Right ventricle myocardium inferior (tissue), 1 donor: ENCODE results near the gene KRTAP13-2. TPM values are rescaled to one million over a fixed set of nuclear protein-coding genes. Genes with fewer than 3 reads are reported as not detected.

Experiments
- ATAC-seq: fragments of 200-7000 bp; cut with Tn5 transposase; one replicate; pipeline ENCODE4 v1.9.1; 2020; ENCODE audit warnings: mild to moderate bottlenecking, moderate library complexity
- DNase-seq: peaks from one replicate; pipeline ENCODE4 v3.0.0; 2021; ENCODE audit errors: missing footprints
- intact Hi-C: fragments of 100-400 bp; cut with DNase I; formaldehyde crosslinking; loops from one replicate; pipeline ENCODE4 v1.11.0; 2022
- microRNA-seq: library from miRNA; unstranded; fragments of <30 nt; microRNA quantifications from one replicate; pipeline ENCODE4 v1.2.0, GENCODE V29; 2020
- total RNA-seq: library from RNA; stranded (reverse); fragmentation: NEBNext Ultra II Directional; extraction: Animal tissue kit (Norgen Biotek cat#: 25700); gene quantifications from one replicate; pipeline ENCODE4 v1.2.1, GENCODE V29; 2021
- donor health status: DM: no; HTN: yes; CAD: no; lungs with severe emphysema.

KRTAP13-2 gene
- total RNA-seq, 1 donor from 2014 or later: not detected

DNA sequence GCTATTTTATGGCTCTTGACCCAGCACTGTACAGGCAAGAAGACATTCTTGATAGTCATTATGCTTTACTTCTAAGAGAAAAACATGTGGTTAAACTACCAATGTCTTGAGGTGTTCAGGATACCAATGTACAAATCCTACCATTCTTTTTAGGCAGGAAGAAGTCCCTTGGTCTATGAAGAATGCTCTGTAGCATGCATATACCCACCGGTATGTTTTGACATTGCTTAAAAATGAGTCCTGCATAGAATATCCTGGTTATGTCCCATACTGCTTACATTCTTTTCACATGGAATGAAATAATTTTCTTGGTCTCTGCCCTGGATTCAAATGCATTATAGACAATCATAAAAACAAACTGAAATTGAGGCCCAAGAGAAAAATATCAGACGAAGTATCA is 39.4 kb downstream of the KRTAP13-2 start:
- no peak for DNase-seq
- ATAC-seq: no peak
- intact Hi-C loops: no loop called here

- DNase-seq (no peak), ATAC-seq (no peak)
- intact Hi-C loops: no loop called here
Measured at GRCh38 chr21:30329203-30329875, 42.7 kb downstream of the KRTAP13-2 start.

- intact Hi-C loops: no loop called here
Measured at GRCh38 chr21:30326390-30326789, 45.7 kb downstream of the KRTAP13-2 start.

More at GRCh38 chr21:30326390-30326789, 45.7 kb downstream of the KRTAP13-2 start:
- no peak for DNase-seq
- ATAC-seq: no peak

Small RNA genes within 50 kb of the gene (microRNA-seq; reads per million reads assigned to microRNA genes)
- gene MIR4327: not detected

Other genes starting within 250 kb of the KRTAP13-2 start
- gene CLDN17, start 205.5 kb downstream of the KRTAP13-2 start, total RNA-seq: not detected
- gene CLDN8, start 156.2 kb downstream of the KRTAP13-2 start, total RNA-seq: not detected
- not detected for gene KRTAP24-1, start 89.3 kb downstream of the KRTAP13-2 start, total RNA-seq
- gene KRTAP25-1, start 82.8 kb downstream of the KRTAP13-2 start, total RNA-seq: not detected
- gene KRTAP26-1, start 52.0 kb downstream of the KRTAP13-2 start, total RNA-seq: not detected
- not detected for gene KRTAP27-1, start 34.6 kb downstream of the KRTAP13-2 start, total RNA-seq
- gene KRTAP23-1, start 23.7 kb downstream of the KRTAP13-2 start, total RNA-seq: not detected
- gene KRTAP13-1, start 23.8 kb upstream of the KRTAP13-2 start, total RNA-seq: not detected
- not detected for gene KRTAP13-3, start 53.7 kb upstream of the KRTAP13-2 start, total RNA-seq
- not detected for gene KRTAP13-4, start 57.9 kb upstream of the KRTAP13-2 start, total RNA-seq
- not detected for gene KRTAP15-1, start 68.0 kb upstream of the KRTAP13-2 start, total RNA-seq
- not detected for gene KRTAP19-1, start 108.1 kb upstream of the KRTAP13-2 start, total RNA-seq
- gene KRTAP19-2, start 115.2 kb upstream of the KRTAP13-2 start, total RNA-seq: not detected
- not detected for gene KRTAP19-3, start 119.7 kb upstream of the KRTAP13-2 start, total RNA-seq
- gene KRTAP19-4, start 124.9 kb upstream of the KRTAP13-2 start, total RNA-seq: not detected
- not detected for gene KRTAP19-5, start 129.9 kb upstream of the KRTAP13-2 start, total RNA-seq
- gene KRTAP19-6, start 169.6 kb upstream of the KRTAP13-2 start, total RNA-seq: not detected
- gene KRTAP19-7, start 189.0 kb upstream of the KRTAP13-2 start, total RNA-seq: not detected
- gene KRTAP22-2, start 218.1 kb upstream of the KRTAP13-2 start, total RNA-seq: not detected
- gene KRTAP6-3, start 220.2 kb upstream of the KRTAP13-2 start, total RNA-seq: not detected
- gene KRTAP6-2, start 226.6 kb upstream of the KRTAP13-2 start, total RNA-seq: not detected
- gene KRTAP22-1, start 228.8 kb upstream of the KRTAP13-2 start, total RNA-seq: not detected
- not detected for gene KRTAP6-1, start 241.7 kb upstream of the KRTAP13-2 start, total RNA-seq
- gene KRTAP20-1, start 244.2 kb upstream of the KRTAP13-2 start, total RNA-seq: not detected
- gene KRTAP20-4, start 248.4 kb upstream of the KRTAP13-2 start, total RNA-seq: not detected